ENCODE measurements around the gene PTPN3.
"Not testable (repeated sequence)": the region's sequence is repeated elsewhere in the genome, so short reads cannot be mapped to it uniquely, and the experiment has no call there.

PTPN3 gene

DNA sequence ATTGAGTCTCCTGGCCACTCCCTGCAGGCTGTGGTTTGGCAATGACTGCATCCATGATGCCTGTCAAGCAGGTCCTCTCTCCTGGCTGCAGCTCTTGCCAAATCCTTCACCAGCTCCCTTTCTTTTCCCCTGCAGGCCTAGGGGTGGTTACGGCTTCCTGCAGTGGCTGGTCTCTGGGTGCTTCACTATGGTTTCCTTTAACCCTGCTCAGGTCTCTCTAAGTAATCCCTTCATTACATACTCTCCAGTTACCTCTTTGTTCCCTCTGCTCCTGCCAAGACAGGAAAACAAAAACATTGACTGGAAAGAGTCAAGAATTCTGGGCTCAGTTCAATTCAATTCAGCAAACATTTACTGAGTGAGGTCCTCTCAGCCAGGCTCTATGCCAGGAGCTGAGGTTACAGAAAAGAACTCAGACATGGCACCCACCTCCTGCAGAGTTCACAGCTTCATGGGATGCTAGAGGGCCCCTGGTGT lies 19.8 kb upstream of the PTPN3 start:
- Histone ChIP-seq H3K4me3 (ENCODE audit: insufficient read length, low read depth) (no peak overlapping the region), H3K27me3 (ENCODE audit: insufficient read depth, insufficient read length) (no peaks in the 10 kb centered on the region), H3K4me1 (ENCODE audit: insufficient read depth, insufficient read length) (peaks cover 6% of the 10 kb centered on the region), H3K36me3 (ENCODE audit: insufficient read depth, insufficient read length, low read length) (no peaks in the 10 kb centered on the region), H3K9me3 (ENCODE audit: insufficient read depth, low read length) (no peaks in the 10 kb centered on the region), H3K9ac (ENCODE audit: insufficient read length, low read depth) (no peak overlapping the region)
- no peak for DNase-seq (ENCODE audit: low read depth, low spot score)
- TF ChIP-seq SUZ12 (IDR thresholded peaks at IDR 0.05; ENCODE audit: extremely low read depth, insufficient read depth, insufficient read length) (no peak), ZNF274 (IDR thresholded peaks at IDR 0.05; ENCODE audit: low read depth, low read length) (no peak), YY1 (IDR thresholded peaks at IDR 0.05; ENCODE audit: insufficient read depth, insufficient read length) (no peak)

DNA sequence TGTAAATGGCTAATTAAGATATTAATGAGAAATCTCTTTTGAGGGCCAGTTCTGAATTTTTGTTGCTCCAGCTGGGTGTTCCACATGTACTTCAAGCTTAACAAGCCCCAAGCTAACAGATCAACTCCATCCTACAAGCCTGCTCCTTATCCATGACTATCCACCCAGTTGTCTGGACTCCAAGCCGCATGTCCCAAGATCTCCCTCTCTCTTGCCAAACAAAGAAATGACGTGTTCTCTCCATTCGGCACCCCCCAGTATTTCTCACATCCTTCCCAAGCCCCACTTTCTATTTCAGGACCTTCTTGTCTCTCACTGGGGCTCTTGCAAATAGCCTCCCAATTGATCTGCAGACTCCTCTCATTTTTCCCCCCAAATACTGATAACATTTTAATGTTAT lies 15.8 kb upstream of the PTPN3 start:
- H3K4me3 ChIP-seq (ENCODE audit: insufficient read length, low read depth) = no peak overlapping the region
- no peak for DNase-seq (ENCODE audit: low read depth, low spot score)
- H3K4me1 ChIP-seq (ENCODE audit: insufficient read depth, insufficient read length) = peaks cover 6% of the 10 kb centered on the region
- H3K9me3 ChIP-seq (ENCODE audit: insufficient read depth, low read length) = no peaks in the 10 kb centered on the region
- no peak for TF ChIP-seq YY1 (IDR thresholded peaks at IDR 0.05; ENCODE audit: insufficient read depth, insufficient read length)
- no peak for TF ChIP-seq SUZ12 (IDR thresholded peaks at IDR 0.05; ENCODE audit: extremely low read depth, insufficient read depth, insufficient read length)
- no peak for TF ChIP-seq ZNF274 (IDR thresholded peaks at IDR 0.05; ENCODE audit: low read depth, low read length)
- H3K36me3 ChIP-seq (ENCODE audit: insufficient read depth, insufficient read length, low read length) = no peaks in the 10 kb centered on the region
- no peaks in the 10 kb centered on the region for H3K27me3 ChIP-seq (ENCODE audit: insufficient read depth, insufficient read length)
- H3K9ac ChIP-seq (ENCODE audit: insufficient read length, low read depth) = no peak overlapping the region

DNA sequence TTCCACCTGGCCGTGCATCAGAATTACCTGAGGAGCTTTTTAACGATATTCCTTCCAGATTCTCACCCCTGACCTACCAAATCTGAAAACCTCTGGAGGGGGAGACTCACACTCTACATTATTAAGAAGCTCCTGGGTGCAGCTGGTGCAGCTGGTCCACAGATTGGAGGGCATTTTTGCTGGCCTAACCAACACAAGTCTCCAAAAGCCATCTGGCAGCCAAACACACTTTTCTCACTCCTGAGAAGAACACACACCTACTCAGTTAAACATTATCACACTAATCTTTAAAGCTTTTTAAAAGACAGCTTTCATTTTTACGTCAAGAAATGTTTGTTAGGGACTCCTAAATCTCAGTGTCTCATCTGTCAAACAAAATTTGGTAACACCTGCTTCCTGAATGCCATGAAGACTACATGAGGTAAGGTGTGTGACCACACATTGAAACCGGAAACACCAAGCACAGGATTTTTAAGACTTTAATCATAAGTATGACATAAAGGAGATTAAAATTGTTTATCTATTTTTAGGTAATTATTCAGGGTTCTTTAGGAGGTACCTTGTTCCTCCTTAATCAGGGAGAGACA lies 14.2 kb upstream of the PTPN3 start:
- TF ChIP-seq ZNF274 (IDR thresholded peaks at IDR 0.05; ENCODE audit: low read depth, low read length) (no peak), YY1 (IDR thresholded peaks at IDR 0.05; ENCODE audit: insufficient read depth, insufficient read length) (no peak), SUZ12 (IDR thresholded peaks at IDR 0.05; ENCODE audit: extremely low read depth, insufficient read depth, insufficient read length) (no peak)
- Histone ChIP-seq H3K4me1 (ENCODE audit: insufficient read depth, insufficient read length) (no peaks in the 10 kb centered on the region), H3K4me3 (ENCODE audit: insufficient read length, low read depth) (no peak overlapping the region), H3K36me3 (ENCODE audit: insufficient read depth, insufficient read length, low read length) (no peaks in the 10 kb centered on the region), H3K9me3 (ENCODE audit: insufficient read depth, low read length) (no peaks in the 10 kb centered on the region), H3K9ac (ENCODE audit: insufficient read length, low read depth) (no peak overlapping the region), H3K27me3 (ENCODE audit: insufficient read depth, insufficient read length) (no peaks in the 10 kb centered on the region)
- no peak for DNase-seq (ENCODE audit: low read depth, low spot score)

DNA sequence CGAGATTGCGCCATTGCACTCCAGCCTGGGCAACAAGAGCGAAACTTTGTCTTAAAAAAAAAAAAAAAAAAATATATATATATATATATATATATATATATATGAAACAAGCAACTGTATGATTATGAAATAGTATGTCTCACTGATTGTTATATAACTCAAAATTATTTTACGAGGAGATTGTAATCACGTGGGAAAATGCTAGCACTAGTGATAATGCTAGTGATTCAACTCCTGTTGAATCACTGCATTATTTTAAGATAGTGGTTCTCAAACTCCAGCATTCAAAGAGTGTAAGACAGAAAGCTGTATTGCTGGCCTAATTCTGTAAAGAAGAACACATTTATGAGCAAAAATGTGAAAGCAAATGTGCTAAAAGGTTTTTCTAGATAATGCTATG lies 12.4 kb upstream of the PTPN3 start:
- TF ChIP-seq YY1 (IDR thresholded peaks at IDR 0.05; ENCODE audit: insufficient read depth, insufficient read length) (no peak), ZNF274 (IDR thresholded peaks at IDR 0.05; ENCODE audit: low read depth, low read length) (no peak), SUZ12 (IDR thresholded peaks at IDR 0.05; ENCODE audit: extremely low read depth, insufficient read depth, insufficient read length) (no peak)
- Histone ChIP-seq H3K27me3 (ENCODE audit: insufficient read depth, insufficient read length) (no peaks in the 10 kb centered on the region), H3K4me3 (ENCODE audit: insufficient read length, low read depth) (no peak overlapping the region), H3K4me1 (ENCODE audit: insufficient read depth, insufficient read length) (no peaks in the 10 kb centered on the region), H3K36me3 (ENCODE audit: insufficient read depth, insufficient read length, low read length) (no peaks in the 10 kb centered on the region), H3K9me3 (ENCODE audit: insufficient read depth, low read length) (no peaks in the 10 kb centered on the region), H3K9ac (ENCODE audit: insufficient read length, low read depth) (no peak overlapping the region)
- no peak for DNase-seq (ENCODE audit: low read depth, low spot score)

DNA sequence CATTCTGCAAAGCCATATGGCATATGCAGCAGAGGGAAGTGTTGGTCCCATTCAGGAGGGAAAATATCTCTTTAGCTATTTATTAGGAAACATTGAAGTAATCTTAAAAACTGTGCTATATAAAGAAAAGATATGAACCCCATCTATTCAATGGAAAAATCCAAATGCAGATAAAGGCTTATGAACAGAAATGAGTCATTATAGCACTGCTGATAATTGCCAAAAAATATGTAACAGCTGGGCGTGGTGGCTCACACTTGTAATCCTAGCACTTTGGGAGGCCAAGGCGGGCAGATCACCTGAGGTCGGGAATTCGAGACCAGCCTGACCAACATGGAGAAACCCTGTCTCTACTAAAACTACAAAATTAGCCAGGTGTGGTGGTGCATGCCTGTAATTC lies 11.9 kb upstream of the PTPN3 start:
- H3K9ac ChIP-seq (ENCODE audit: insufficient read length, low read depth); H3K36me3 ChIP-seq (ENCODE audit: insufficient read depth, insufficient read length, low read length); H3K27me3 ChIP-seq (ENCODE audit: insufficient read depth, insufficient read length); H3K9me3 ChIP-seq (ENCODE audit: insufficient read depth, low read length); H3K4me3 ChIP-seq (ENCODE audit: insufficient read length, low read depth); H3K4me1 ChIP-seq (ENCODE audit: insufficient read depth, insufficient read length); DNase-seq (ENCODE audit: low read depth, low spot score): not testable (repeated sequence)

DNA sequence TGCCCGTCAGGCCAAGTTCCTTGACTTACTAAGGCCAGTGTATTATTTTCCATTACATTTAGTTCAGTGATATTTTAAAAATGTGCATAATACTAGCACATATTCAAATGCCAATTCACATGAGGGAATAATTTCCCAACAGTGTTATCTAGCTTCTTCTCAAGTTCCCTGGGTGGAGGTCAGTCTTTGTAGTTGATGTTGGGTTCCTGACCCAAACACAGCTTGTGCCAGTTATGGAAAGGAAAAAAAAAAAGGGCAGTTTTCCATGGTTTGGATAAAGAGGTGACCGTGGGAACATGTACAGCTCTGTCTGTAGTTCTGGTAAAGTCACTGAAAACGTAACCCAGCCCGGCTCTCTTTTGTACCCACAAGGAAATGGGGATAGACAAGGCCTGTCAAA lies 11.5 kb upstream of the PTPN3 start:
- H3K9ac ChIP-seq (ENCODE audit: insufficient read length, low read depth) = no peak overlapping the region
- TF ChIP-seq YY1 (IDR thresholded peaks at IDR 0.05; ENCODE audit: insufficient read depth, insufficient read length) = no peak
- TF ChIP-seq ZNF274 (IDR thresholded peaks at IDR 0.05; ENCODE audit: low read depth, low read length) = no peak
- TF ChIP-seq SUZ12 (IDR thresholded peaks at IDR 0.05; ENCODE audit: extremely low read depth, insufficient read depth, insufficient read length) = no peak
- no peak for DNase-seq (ENCODE audit: low read depth, low spot score)
- H3K9me3 ChIP-seq (ENCODE audit: insufficient read depth, low read length) = no peaks in the 10 kb centered on the region
- H3K27me3 ChIP-seq (ENCODE audit: insufficient read depth, insufficient read length) = no peaks in the 10 kb centered on the region
- H3K36me3 ChIP-seq (ENCODE audit: insufficient read depth, insufficient read length, low read length) = no peaks in the 10 kb centered on the region
- H3K4me1 ChIP-seq (ENCODE audit: insufficient read depth, insufficient read length) = no peaks in the 10 kb centered on the region
- H3K4me3 ChIP-seq (ENCODE audit: insufficient read length, low read depth) = no peak overlapping the region

DNA sequence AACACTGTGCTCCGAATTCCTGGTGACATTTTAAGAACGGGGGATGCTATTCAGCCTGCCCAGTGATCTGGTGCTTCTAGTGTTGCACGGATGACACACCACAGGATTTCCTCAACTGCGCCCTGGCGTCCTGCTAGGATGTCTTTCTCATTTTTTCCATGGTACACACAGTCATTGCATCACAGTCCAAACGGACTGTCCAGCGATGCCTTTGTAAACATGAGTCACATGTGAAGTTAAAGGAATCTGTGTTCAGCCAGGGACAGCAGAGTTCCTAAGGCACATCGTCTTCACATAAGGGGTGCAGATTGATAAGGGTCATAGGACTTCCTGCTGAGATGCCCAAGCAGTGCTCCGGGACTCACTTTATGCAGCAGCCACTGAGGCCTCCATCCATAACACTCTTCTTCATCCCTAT lies 9.3 kb upstream of the PTPN3 start:
- Histone ChIP-seq H3K36me3 (ENCODE audit: insufficient read depth, insufficient read length, low read length) (no peaks in the 10 kb centered on the region), H3K9me3 (ENCODE audit: insufficient read depth, low read length) (no peaks in the 10 kb centered on the region), H3K4me1 (ENCODE audit: insufficient read depth, insufficient read length) (no peaks in the 10 kb centered on the region), H3K4me3 (ENCODE audit: insufficient read length, low read depth) (no peak overlapping the region), H3K9ac (ENCODE audit: insufficient read length, low read depth) (no peak overlapping the region), H3K27me3 (ENCODE audit: insufficient read depth, insufficient read length) (no peaks in the 10 kb centered on the region)
- TF ChIP-seq SUZ12 (IDR thresholded peaks at IDR 0.05; ENCODE audit: extremely low read depth, insufficient read depth, insufficient read length) (no peak), ZNF274 (IDR thresholded peaks at IDR 0.05; ENCODE audit: low read depth, low read length) (no peak), YY1 (IDR thresholded peaks at IDR 0.05; ENCODE audit: insufficient read depth, insufficient read length) (no peak)
- no peak for DNase-seq (ENCODE audit: low read depth, low spot score)
